Measurements from ENCODE around the gene UBAP2.
A peak's percentile ranks its signal among the peaks of the same experiment; 100 is the strongest.
"Not testable (repeated sequence)": the region's sequence is repeated elsewhere in the genome, so short reads cannot be mapped to it uniquely, and the experiment has no call there.

Gene UBAP2

DNA sequence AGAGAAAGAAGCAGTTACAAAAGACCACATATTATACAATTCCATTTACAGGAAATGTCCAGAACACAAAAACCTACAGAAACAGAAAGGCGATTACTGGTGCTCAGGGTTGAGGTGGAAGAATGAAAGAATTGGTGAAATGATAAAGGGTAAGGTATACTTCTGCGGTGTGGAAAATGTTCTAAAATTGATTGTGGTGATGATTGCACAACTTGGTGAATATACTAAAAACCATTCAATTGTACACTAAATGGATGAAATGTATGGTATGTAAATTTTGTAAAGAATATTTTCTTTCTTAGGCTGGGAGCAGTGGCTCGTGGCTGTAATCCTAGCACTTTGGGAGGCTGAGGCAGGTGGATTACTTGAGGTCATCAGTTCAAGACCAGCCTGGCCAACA, 72.3 kb downstream of the UBAP2 start:
- DNase-seq = no peak

DNA sequence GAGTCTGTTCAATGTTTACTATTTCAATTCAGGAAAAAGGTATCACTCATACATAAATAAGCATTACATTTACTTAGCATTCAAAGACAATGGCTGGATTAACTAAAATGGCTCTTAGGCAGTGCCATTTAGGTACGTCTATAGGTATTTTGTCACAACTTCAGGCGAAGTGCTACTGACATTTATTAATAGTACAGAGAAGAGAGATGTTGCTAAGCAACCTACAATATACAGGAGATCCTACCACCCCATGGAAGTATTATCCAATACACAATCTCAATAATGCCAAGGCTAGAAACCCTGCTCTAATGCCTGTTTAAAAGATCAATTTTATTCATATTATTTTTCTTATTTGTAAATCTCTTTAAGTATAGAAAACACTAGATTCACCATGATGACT, 76.0 kb downstream of the UBAP2 start:
- DNase-seq = no peak

DNA sequence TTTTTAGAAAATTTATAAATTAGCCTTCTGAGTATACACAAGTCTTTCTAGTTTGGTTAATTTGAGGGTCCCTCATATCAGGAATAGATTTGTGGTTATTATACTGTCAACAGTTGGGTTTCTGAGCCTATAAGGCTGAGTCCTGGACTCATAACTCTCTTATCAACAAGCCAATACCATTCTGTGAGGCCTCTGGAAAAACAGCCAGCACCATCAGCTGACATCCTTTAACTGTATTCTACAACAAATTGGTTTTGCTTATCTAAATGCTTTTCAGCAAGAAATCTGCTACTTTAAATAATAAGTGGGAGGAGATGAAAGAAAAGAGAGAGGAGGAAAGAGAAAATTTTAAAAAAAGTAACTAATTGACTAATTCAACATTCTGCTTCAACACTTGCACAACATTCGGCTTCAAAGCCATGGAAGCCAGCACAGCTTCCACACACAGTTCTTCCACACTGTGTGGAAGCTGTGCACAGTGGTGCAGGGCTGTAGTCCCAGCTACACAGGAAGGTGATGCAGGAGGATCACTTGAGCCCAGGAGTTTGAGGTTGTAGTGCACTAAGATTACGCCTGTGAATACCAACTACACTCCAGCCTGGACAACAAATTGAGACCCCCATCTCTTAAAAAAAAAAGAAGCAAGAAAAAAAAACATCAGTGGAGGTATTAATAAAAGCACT, 84.5 kb downstream of the UBAP2 start:
- DNase-seq = no peak

DNA sequence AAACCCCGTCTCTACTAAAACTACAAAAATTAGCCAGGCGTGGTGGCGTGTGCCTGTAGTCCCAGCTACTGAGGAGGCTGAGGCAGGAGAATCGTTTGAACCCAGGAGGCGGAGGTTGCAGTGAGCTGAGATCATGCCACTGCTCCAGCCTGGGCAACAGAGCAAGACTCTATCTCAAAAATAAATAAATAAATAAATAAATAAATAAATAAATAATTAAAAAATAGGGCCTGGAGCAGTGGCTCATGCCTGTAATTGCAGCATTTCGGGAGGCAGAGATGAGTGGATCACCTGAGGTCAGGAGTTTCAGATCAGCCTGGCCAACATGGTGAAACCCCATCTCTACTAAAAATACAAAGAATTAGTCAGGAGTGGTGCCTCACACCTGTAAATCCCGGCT, 86.2 kb downstream of the UBAP2 start:
- not testable (repeated sequence) for DNase-seq

DNA sequence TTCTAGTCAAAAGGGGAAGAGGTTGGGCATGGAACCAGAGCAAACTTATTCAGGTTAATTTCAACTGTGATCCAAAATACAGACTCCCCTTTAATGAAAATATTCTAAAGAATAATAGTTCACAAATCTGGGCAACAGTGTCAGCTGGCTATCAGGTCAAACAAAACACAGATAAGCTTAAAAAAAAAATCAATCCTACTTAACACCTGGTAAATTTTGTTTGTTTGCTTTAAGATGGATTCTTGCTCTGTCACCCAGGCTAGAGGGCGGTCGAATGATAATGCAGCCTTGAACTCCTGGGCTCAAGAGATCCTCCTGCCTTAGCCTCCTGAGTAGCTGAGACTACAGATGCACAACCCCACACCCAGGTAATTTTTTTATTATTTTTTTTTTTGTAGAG, 89.0 kb downstream of the UBAP2 start:
- DNase-seq = no peak

DNA sequence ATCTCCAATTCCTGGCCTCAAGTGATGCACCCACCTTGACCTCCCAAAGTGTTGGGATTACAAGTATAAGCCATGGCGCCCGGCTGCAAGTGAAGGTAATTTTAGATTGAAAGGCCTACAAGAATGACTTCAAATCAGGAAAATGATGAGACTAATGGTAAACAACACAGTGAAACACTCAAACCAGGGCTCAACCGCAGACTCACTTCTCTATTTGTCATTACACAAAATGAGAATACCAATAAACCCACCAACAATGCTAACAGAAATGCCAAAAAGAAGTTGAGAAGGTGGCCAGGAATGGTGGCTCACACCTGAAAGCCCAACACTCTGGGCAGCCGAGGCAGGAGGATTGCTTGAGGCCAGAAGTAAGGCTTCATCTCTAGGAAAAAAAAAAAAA, 92.1 kb downstream of the UBAP2 start:
- DNase-seq = no peak

DNA sequence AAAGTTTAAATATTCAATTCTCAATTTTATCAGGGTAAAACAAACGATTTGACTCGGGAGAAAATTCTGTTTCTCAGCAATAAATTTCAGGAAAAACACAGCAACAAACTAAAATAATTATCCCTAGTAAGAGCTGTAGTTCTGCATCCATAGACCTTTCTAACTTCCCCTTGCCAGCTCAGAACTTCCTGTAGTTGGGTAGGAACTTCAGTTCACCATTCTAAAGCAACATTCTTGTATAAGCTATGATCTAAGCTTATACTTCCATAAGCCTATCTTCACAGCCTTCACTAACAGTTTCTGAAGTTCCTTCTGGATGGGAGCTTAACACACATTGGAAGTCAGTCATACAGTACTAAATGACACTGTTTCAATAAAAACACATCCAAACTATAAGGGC, 96.6 kb downstream of the UBAP2 start:
- no peak for DNase-seq

DNA sequence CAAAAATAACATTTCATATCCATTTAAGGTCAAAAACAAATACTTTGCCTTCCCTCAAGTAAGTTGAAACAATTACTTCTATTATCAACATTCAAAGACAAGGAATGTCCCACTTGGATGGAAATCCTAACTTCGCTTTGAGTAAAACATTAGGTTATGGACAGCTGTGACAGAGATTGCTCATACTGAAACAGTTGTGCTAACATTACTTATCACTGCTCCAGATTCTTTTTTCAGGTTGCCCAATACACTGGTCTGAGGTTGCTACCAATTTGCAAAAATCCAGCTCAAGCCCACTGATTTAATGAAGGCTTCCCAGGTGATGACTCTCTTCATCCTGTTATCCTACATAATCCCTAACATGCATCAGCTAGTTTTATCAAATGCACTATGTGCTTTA, 98.3 kb downstream of the UBAP2 start:
- no peak for DNase-seq

DNA sequence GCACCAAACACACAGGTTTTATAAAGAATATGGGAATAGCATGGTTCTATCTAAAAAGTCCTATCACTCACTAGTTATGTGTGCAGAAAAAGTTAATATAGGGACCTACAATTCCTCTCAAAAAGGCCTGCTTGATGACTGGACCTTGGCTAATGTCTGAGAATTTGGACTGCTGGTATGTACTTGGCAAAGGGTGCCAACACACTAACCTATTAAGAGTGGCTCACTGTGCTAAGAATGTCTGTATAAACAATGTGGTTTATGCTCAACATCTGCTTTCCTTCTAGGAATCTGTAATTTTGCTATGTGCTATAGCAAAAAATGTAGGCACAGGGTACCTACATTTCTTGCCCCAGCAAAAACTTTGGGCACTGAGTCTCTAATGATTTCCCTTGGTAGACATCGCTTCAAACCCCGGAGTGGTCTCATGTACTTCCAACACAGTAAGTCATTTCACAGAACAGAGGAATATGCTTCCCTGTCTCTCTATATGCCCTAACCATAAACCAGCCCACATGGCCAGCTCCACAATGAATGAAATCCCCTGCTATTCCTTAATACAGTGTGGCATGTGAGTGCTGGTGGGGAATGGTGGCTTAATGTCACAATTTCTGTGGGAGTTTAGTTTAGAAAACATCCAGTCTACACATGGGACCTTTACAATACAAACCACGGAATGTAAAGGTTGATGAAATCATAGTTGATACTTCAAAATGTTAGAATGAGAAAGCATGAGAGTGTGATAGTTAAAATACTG, 101.7 kb downstream of the UBAP2 start:
- DNase-seq = no peak

DNA sequence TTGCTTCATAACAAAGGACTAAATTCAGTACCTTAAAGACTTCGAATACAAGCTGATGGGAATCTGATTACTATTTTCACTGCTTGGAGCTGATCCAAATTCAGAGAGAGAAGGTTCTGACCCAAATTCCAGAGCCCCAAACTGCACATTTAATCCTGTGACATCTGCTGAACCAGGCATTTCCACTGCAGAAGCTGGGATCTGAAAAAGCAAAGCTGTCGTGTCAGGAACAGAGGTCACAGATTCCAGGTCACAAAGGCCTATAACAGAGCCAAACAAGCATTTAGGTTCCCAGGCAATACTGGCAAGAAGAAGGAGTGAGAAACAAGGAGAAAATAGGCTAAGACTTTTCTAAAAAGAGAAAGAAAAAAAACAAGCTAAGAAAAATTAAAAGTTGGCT, 105.3 kb downstream of the UBAP2 start:
- DNase-seq = no peak

DNA sequence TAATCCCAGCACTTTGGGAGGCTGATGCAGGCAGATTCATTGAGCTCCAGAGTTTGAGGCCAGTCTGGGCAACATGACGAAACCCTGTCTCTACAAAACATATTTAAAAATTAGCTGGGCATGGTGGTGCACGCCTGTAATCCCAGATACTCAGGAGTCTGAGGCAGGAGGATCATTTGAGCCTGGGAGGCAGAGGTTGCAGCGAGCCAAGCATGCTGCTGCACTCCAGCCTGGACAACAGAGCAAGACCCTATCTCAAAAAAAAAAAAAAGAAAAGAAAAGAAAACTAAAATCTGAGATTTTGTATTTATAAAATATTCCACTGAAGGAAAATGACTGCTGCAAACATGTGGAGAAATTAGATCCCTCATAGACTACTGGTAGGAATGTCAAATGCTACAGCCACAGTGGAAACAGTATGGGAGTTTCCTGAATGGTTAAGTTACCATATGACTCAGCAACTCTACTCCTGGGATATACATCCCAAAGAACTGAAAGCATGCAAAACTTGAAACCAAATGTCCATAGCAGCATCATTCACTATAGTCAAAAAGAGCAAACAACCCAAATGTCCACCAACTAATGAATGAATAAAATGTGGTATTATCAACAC, 106.1 kb downstream of the UBAP2 start:
- no peak for DNase-seq

DNA sequence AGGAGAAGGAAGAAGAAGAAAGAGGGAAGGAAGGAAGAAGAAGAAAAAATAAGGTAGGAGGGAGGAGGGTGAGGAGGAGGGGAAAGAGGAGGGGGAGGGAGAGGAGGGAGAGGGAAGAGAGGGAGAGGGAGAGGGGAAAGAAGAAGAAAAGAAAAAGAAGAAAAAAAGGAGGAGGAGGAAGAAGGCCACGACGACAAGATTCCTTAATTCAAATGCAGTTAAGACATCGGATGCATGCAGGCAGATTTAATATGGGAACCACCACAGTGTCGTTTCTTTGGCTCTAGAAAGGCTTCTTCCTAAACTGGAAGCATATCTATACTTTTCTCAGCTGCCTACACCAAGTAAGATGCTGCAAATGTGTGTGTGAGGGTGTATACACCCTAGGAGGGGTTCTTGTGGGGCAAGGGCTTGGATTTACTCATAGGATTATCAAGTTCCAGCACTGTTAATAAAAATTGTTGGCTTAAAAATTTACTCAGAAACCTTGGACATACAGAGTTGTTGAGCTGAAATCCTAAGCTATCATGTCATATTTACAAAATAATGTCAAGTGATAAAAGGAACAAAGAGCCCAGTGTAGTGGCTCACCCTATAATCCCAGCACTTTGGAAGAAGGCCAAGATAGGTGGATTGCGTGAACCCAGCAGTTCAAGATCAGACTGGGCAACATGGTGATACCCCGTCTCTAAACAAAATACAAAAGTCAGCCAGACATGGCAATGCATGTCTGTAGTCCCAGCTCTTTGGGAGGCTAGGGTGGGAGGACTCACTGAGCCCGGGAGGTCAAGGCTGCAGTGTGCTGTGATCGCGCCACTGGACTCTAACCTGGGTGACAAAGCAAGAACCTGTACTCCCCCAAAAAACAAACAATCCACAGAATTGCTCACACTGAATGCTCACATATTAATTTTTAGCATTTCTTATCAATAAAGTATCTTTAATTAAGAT, 108.5 kb downstream of the UBAP2 start:
- DNase-seq = no peak

DNA sequence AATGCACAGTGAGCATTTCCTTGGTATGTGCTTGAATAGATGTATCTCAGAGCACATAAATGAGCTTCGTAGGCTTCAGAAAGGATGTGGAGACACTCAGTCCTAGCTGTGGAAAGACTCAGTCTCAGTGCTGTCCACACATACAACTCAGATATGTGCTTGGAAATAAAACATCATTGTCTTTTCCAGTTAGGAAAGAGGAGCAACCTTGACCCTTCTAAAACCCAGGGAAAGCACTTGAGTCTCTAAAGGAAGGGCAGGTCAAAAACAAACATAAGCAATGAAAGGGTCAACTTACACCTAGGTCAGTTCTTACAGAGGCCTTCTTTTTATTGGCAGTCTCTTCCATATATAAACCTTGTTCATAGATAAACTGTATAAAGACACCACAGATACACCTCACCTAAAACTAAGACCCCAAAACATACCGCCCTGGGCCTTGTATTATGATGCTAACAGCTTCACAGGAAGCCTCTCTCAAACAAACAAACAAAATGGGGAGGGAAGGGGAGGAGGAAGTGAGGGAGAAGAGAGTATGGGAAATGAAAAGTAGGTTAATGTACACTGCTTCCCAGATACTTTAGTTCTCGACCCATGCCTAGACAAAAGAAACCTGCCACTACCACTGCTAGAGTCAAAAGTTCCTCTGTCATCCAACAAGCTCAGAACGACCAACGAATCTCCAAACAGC, 114.4 kb downstream of the UBAP2 start:
- no peak for DNase-seq

DNA sequence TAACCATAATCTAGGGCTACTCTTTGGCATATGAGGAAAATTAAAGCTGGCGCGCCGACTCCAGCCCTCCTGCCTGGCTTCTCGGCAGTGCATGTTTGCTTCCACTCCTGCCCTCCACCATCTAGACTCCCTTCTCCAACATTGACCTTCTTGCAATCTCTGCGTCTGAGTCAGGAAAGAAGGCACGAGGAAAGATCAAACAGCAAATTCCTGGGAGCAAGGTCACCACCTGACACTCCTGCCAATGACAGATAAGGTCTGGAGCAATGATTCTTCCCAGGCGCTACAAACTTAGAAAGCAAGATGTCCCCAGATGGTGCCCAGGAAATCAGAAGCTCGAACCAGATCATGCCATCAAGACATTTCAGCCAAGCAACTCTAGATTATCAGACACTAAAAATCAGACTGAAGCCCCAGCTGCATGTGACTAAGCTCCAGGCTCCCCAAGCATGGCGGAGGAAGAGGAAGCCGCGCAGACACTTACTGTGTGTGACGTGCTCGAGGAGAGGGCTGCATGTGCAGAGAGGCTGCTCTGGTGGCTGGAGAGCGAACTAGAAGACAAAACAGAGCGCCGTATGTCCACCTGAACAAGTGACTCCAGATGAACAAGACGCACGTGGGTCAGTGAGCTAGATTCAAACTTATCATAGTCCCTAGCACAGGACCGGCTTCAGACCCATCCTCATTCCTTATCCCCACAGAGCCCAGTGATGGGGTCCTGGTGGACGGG, 116.4 kb downstream of the UBAP2 start:
- DNase-seq = no peak

DNA sequence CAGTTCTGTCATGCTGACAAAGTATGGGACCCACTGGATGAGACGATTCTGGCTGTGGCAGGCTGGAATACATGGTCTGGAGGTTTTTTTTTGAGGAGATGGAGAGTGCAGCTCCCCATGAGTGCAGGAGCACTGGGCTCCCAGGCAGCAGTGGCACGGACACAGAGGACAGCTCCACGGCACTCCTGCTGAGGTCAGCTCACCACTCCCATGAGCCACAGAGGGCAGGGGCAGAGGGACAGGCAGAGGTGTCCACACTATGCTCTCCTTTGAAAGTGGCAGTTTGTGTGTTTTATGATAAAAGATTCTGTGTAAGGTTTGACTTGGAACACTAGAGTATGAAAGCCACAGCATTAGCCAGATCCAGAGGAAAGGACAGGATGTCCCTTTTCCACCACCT, 117.4 kb downstream of the UBAP2 start:
- no peak for DNase-seq

DNA sequence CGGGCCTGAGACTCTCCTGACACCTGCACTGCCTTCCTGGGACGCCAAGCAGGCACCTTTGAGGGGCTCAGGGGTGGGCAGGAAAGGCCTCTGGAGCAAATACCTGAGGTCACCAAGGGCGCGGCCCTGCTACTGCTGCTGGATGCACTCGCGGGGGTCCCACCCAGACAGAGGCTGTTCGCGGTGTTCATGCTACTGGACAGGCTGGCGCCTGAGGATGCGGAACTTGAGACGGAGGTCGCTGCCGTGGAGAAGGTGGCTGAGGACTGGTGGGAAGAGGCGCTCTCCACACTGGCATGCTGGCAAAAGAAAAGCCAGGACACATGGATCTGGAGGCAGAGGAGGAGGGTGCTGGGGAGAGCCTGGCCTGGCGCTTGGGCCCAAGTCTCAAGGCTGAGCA, 121.0 kb downstream of the UBAP2 start:
- no peak for DNase-seq

DNA sequence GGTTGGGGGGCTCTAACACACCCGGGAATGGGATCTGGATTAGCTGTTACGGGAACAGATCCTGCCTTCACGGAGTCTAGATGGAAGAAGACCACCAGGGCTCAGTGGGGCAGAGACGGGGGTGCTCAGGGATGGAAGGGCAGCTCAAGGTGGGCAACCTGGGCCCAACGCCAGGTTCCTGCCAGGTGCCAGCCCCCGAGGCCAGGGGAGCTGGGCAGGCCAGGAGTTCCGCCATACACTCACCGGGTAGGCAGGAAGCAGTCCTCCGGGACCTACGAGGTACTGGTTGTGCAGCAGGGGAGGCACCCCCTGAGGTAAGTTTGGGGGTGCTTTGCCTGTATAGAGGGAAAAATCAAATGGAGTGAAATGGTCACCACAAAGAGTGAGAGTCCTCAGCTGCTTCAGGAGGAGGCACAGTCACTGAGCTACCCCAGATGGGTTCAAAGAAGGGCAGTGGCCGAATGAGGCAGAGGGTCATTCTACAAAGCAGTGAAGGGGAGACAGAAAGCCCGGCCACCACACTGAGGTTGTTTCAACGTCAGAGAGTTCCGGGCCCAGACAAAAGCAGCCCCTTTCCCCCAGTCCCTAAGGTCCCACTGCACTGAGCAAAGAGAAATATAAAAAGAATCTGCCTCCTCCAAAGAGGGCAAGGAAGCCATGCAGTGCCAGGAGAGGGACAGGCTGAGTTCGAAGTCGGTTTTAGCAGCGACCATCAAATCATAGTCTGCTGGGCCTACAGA, 121.8 kb downstream of the UBAP2 start:
- no peak for DNase-seq

DNA sequence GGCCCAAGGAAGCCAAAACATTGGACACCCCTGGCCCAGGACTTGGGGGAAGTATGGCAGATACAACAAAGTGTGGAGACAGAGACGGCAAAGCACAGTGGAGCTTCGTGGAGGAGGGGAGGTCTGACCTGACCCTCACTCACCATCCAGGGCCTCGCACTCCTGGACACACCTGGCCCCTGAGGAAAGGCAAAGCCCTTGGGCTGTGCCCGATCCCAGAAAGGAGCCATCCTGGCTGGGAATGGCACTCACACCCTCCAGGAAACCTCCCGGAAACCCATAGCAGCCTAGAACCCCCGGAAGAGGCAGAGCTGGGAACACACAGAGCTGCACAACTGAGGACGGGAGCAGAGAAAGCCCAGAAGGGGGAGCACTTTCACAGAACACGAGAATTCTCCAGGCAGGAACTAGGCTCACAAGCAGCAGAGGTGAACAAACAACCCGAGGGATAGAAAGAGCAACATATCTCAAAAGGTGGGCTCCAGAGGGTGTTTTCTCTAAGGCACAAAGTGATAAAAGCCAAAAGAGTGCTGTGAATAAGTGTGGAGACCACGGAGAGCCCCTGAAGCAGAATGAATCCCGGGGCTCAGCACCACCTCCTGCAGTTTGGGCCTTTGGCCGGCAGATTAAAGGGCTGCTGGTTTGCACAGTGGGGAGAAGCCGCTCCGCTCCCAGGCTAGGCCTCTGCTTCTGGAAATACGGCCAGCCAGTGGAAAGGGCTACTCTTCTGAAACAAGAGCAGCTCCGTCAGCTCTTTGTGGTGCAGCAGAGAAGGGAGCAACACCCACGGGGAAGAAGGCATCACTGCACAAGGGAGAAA, 123.5 kb downstream of the UBAP2 start:
- peak in 47 of 58 donors; percentile 6 to 76 (median 38) for DNase-seq

Measured in anterior cingulate cortex (tissue), 58 donors.